Upper lobe of right lung (tissue), 1 donor: ENCODE measurements around the gene SIPA1L3. TPM values are rescaled to one million over a fixed set of nuclear protein-coding genes. Genes with fewer than 3 reads are reported as not detected.

Experiments used
- ATAC-seq: fragments of 200-7000 bp; cut with Tn5 transposase; one replicate; pipeline ENCODE4 v1.9.1; 2020; ENCODE audit warnings: mild to moderate bottlenecking, moderate library complexity
- DNase-seq: peaks from one replicate; pipeline ENCODE4 v3.0.0-alpha.2; 2020
- H3K27ac ChIP-seq: fragments of 200-600 bp; one replicate; pipeline ENCODE4 v1.8.0; 2022
- H3K27me3 ChIP-seq: fragments of 200-600 bp; one replicate; pipeline ENCODE4 v1.8.0; 2022; ENCODE audit warnings: mild to moderate bottlenecking
- H3K36me3 ChIP-seq: fragments of 200-600 bp; one replicate; pipeline ENCODE4 v1.8.0; 2022
- H3K4me1 ChIP-seq: fragments of 200-600 bp; one replicate; pipeline ENCODE4 v1.8.0; 2022
- H3K4me3 ChIP-seq: fragments of 200-600 bp; one replicate; pipeline ENCODE4 v1.8.0; 2022; ENCODE audit warnings: mild to moderate bottlenecking
- H3K9me3 ChIP-seq: fragments of 200-600 bp; one replicate; pipeline ENCODE4 v1.8.0; 2022
- CTCF ChIP-seq: fragments of 200-600 bp; IDR thresholded peaks from one replicate; pipeline ENCODE4 v1.8.0; 2022; ENCODE audit warnings: antibody characterized with exemption
- intact Hi-C: fragments of 100-400 bp; cut with DNase I; formaldehyde crosslinking; loops from one replicate; pipeline ENCODE4 v1.11.0; 2022
- total RNA-seq: library from RNA; stranded (reverse); fragmentation: NEBNext Ultra II Directional; extraction: Animal tissue kit (Norgen Biotek cat#: 25700); gene quantifications from one replicate; pipeline ENCODE4 v1.2.1, GENCODE V29; 2021
- donor health status: DM: no; HTN: yes; CAD: no; lungs with severe emphysema.

SIPA1L3 gene
- total RNA-seq, 1 donor from 2014 or later, result 66.3 TPM

GRCh38 chr19:38004521-38005223, 97.7 kb downstream of the SIPA1L3 start:
- ATAC-seq, result peak; percentile 91
- Histone ChIP-seq H3K27me3 (no peaks in the 10 kb centered on the region), H3K9me3 (no peaks in the 10 kb centered on the region), H3K27ac (peak overlapping the region; percentile 82), H3K36me3 (no peaks in the 10 kb centered on the region), H3K4me3 (peak overlapping the region; percentile 42), H3K4me1 (peaks cover 16% of the 10 kb centered on the region)
- peak; percentile 76 for DNase-seq
- intact Hi-C loops, result no loop called here
- no peak for TF ChIP-seq CTCF

GRCh38 chr19:38005224-38005614, 98.2 kb downstream of the SIPA1L3 start:
- no peak for TF ChIP-seq CTCF
- DNase-seq (no peak), ATAC-seq (no peak)
- Histone ChIP-seq H3K27ac (peak overlapping the region; percentile 82), H3K4me1 (peaks cover 13% of the 10 kb centered on the region), H3K9me3 (no peaks in the 10 kb centered on the region), H3K36me3 (no peaks in the 10 kb centered on the region), H3K4me3 (no peak overlapping the region), H3K27me3 (no peaks in the 10 kb centered on the region)
- intact Hi-C loops, result no loop called here

- H3K27me3 ChIP-seq, result no peaks in the 10 kb centered on the region
- TF ChIP-seq CTCF, result no peak
- ATAC-seq (no peak), DNase-seq (no peak)
- intact Hi-C loops, result no loop called here
- peaks cover 12% of the 10 kb centered on the region for H3K4me1 ChIP-seq
- H3K4me3 ChIP-seq, result no peak overlapping the region
- no peaks in the 10 kb centered on the region for H3K9me3 ChIP-seq
- no peak overlapping the region for H3K27ac ChIP-seq
- no peaks in the 10 kb centered on the region for H3K36me3 ChIP-seq
Observed at GRCh38 chr19:38006361-38007045, 99.5 kb downstream of the SIPA1L3 start.

- no peak for DNase-seq
- peaks cover 7% of the 10 kb centered on the region for H3K4me1 ChIP-seq
- no peak for ATAC-seq
- H3K27me3 ChIP-seq, result no peaks in the 10 kb centered on the region
- no peak overlapping the region for H3K4me3 ChIP-seq
- H3K36me3 ChIP-seq, result no peaks in the 10 kb centered on the region
- intact Hi-C loops, result no loop called here
- H3K9me3 ChIP-seq, result no peaks in the 10 kb centered on the region
- TF ChIP-seq CTCF, result no peak
- no peak overlapping the region for H3K27ac ChIP-seq
Observed at GRCh38 chr19:38009650-38010242, 102.7 kb downstream of the SIPA1L3 start.

GRCh38 chr19:38011426-38011825, 104.4 kb downstream of the SIPA1L3 start:
- DNase-seq (no peak), ATAC-seq (no peak)
- intact Hi-C loops, result no loop called here
- no peak overlapping the region for H3K4me3 ChIP-seq
- no peaks in the 10 kb centered on the region for H3K27me3 ChIP-seq
- H3K36me3 ChIP-seq, result no peaks in the 10 kb centered on the region
- no peak overlapping the region for H3K27ac ChIP-seq
- TF ChIP-seq CTCF, result no peak
- H3K4me1 ChIP-seq, result peaks cover 5% of the 10 kb centered on the region
- no peaks in the 10 kb centered on the region for H3K9me3 ChIP-seq
